ENCODE measurements around the gene CGN.
A peak's percentile ranks its signal among the peaks of the same experiment; 100 is the strongest.

The CGN gene

DNA sequence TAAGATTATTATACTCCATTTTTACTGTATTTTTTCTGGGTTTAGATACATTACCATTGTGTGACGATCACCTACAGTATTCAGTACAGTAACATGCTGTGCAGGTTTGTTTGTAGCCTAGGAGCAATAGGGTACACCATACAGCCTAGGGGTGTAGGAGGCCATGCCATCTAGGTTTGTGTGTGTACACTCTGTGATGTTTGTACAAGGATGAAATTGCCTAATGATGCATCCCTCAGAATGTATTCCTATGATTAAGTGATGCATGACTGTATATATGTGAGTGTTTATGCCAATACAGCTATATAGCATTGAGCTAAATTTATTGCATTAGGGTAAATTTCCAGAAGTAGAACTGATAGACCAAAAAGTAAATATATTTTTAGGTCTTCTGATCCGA, 52.2 kb downstream of the CGN start:
- H3K27me3 Mint-ChIP-seq (ENCODE audit: low read depth, poor library complexity), result no peaks in the 10 kb centered on the region
- DNase-seq, result no peak
- H3K36me3 Mint-ChIP-seq (ENCODE audit: low read depth), result peaks cover 4% of the 10 kb centered on the region
- H3K9me3 Mint-ChIP-seq, result no peaks in the 10 kb centered on the region
- TF ChIP-seq, protein P1, sequence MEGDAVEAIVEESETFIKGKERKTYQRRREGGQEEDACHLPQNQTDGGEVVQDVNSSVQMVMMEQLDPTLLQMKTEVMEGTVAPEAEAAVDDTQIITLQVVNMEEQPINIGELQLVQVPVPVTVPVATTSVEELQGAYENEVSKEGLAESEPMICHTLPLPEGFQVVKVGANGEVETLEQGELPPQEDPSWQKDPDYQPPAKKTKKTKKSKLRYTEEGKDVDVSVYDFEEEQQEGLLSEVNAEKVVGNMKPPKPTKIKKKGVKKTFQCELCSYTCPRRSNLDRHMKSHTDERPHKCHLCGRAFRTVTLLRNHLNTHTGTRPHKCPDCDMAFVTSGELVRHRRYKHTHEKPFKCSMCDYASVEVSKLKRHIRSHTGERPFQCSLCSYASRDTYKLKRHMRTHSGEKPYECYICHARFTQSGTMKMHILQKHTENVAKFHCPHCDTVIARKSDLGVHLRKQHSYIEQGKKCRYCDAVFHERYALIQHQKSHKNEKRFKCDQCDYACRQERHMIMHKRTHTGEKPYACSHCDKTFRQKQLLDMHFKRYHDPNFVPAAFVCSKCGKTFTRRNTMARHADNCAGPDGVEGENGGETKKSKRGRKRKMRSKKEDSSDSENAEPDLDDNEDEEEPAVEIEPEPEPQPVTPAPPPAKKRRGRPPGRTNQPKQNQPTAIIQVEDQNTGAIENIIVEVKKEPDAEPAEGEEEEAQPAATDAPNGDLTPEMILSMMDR (IDR thresholded peaks at IDR 0.05), result no peak
- H3K27ac Mint-ChIP-seq, result no peak overlapping the region
- no peaks in the 10 kb centered on the region for H3K4me1 Mint-ChIP-seq
- no peak overlapping the region for H3K4me3 Mint-ChIP-seq

DNA sequence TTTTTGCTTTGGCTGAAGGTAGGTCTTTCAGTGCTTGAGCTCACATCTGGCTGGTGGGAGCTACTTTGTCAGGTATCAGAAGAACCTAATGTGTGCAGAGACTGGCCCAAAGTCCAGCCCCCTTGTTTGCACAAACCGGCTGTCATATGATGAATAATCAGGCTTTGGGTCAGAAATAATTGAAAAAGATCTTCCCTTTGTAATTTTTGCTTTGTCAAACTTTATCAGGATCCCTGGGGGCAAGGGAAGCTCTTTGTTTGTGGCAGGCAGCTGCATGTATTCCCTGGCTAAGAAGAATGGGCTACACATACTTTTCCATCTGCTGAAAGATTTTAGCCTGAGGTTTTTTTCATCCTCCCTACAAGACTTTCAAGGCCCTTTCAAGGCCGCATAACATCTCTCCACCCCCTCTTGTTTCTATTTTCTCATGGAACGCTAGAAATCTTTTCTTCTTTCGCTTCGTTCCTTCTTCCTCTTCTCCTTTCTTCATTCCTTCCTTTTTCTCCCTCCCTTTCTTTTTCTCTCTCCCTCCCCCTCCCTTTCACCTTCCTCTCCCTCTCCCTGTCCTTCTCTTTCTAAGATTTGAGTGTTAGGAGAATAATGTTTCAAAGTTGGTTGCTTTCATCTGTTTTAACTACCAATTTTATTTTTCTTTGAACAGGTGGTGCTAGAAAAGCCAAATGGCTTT, 54.5 kb downstream of the CGN start:
- Mint-ChIP-seq H3K4me1 (no peaks in the 10 kb centered on the region), H3K4me3 (no peak overlapping the region), H3K36me3 (ENCODE audit: low read depth) (peaks cover 5% of the 10 kb centered on the region), H3K27me3 (ENCODE audit: low read depth, poor library complexity) (no peaks in the 10 kb centered on the region), H3K27ac (peak overlapping the region; percentile 72), H3K9me3 (no peaks in the 10 kb centered on the region)
- DNase-seq, result no peak
- TF ChIP-seq, protein P1 (IDR thresholded peaks at IDR 0.05), result no peak

DNA sequence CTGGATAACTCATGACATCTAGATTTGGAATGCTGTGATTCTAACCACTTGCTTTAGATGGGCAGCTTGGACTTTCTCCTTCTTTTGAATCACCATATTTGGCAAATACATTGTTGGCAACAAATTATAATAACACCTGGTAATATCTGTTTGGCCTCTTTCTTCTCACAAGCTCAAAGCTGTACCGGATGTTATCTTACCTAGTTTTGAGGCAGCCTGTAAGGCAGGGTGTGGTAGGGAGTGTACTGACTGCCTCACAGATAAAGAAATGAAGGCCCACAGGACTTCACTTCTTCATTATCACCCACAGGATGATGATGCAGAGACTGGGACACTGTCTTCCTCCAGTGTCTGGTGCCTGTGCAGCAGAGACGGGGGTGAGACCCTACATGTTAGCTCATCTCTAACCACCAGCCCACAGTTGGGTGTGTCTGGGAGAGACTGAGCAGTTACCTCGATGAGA, 57.5 kb downstream of the CGN start:
- H3K4me3 Mint-ChIP-seq, result no peak overlapping the region
- TF ChIP-seq, protein P1 (IDR thresholded peaks at IDR 0.05), result no peak
- no peak for DNase-seq
- no peaks in the 10 kb centered on the region for H3K4me1 Mint-ChIP-seq
- no peak overlapping the region for H3K27ac Mint-ChIP-seq
- no peaks in the 10 kb centered on the region for H3K9me3 Mint-ChIP-seq
- peaks cover 5% of the 10 kb centered on the region for H3K36me3 Mint-ChIP-seq (ENCODE audit: low read depth)
- H3K27me3 Mint-ChIP-seq (ENCODE audit: low read depth, poor library complexity), result no peaks in the 10 kb centered on the region

DNA sequence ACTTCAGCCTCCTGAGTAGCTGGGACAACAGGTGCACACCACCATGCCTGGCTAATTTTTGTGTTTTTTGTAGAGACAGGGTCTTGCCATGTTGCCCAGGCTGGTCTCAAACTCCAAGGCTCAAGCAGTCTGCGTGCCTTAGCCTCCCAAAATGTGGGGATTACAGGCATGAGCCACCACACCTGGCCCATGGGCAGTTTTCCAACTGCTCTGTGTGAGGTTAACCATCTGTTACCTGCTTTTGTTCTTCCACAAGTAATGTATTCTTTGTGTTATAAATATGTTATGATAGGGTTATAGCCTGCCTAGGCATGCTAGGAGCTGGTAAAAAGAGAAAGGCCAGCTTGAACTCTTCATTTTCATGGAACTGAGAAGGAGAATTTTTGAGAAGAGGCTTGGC, 59.6 kb downstream of the CGN start:
- Mint-ChIP-seq H3K9me3 (no peaks in the 10 kb centered on the region), H3K27me3 (ENCODE audit: low read depth, poor library complexity) (no peaks in the 10 kb centered on the region), H3K4me3 (no peak overlapping the region), H3K4me1 (no peaks in the 10 kb centered on the region), H3K36me3 (ENCODE audit: low read depth) (peaks cover 14% of the 10 kb centered on the region), H3K27ac (no peak overlapping the region)
- no peak for DNase-seq
- TF ChIP-seq, protein P1 (IDR thresholded peaks at IDR 0.05), result no peak

DNA sequence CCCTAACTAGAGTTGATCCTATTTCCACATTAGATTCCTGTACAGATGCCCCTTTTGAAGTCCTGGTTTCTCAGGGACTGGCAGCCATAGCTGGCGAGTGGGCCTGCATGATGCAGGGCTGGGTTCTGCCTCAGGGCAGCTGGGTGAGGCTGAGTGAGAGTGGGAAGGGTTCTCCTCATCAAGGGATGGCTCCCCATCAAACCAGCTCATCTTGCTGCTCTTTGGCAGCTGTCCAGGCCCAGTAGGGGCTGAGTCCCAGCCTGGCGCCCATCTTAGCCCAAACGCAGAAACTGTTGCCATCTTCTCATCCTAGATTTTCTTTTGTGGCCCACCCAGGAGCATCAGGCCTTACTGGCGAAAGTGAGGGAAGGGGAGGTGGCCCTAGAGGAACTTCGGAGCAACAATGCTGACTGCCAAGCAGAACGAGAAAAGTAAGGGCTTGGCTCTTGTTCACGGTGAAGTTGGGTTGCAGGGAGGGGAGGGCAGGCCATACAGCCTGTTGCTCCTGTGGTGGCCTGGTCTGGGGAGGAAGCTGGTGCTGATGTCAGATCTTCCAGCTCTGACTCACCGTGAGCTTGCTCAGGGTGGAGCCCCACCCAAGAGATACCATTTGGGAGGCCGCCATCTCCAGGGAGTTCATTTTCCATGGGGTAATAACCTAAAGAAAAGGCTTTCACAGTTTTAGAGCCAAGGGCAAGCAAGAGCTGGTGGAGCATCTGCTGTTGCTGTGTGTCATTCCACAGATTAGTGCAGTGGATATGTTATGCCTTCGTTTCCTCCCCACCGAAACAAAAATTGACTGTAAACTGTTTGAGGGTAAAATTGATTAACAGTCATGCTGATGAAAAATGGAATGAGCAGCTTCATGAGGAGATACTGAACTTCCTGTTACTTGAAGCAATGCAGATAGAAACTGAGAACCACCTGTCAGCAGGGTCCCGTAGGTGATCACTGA, 63.7 kb downstream of the CGN start:
- TF ChIP-seq, protein P1 (IDR thresholded peaks at IDR 0.05), result no peak
- H3K4me3 Mint-ChIP-seq, result no peak overlapping the region
- no peaks in the 10 kb centered on the region for H3K27me3 Mint-ChIP-seq (ENCODE audit: low read depth, poor library complexity)
- H3K9me3 Mint-ChIP-seq, result no peaks in the 10 kb centered on the region
- H3K27ac Mint-ChIP-seq, result no peak overlapping the region
- DNase-seq, result no peak
- no peaks in the 10 kb centered on the region for H3K4me1 Mint-ChIP-seq
- H3K36me3 Mint-ChIP-seq (ENCODE audit: low read depth), result peaks cover 22% of the 10 kb centered on the region

Data from nephron progenitor cell (in vitro differentiated cells).